ENCODE data around the gene G6PD. TPM values are rescaled to one million over a fixed set of nuclear protein-coding genes. Genes with fewer than 3 reads are reported as not detected.
"Not testable (repeated sequence)": the region's sequence is repeated elsewhere in the genome, so short reads cannot be mapped to it uniquely, and the experiment has no call there.

The G6PD gene
- total RNA-seq, 1 donor from 2014 or later, result 86.4 TPM

DNA sequence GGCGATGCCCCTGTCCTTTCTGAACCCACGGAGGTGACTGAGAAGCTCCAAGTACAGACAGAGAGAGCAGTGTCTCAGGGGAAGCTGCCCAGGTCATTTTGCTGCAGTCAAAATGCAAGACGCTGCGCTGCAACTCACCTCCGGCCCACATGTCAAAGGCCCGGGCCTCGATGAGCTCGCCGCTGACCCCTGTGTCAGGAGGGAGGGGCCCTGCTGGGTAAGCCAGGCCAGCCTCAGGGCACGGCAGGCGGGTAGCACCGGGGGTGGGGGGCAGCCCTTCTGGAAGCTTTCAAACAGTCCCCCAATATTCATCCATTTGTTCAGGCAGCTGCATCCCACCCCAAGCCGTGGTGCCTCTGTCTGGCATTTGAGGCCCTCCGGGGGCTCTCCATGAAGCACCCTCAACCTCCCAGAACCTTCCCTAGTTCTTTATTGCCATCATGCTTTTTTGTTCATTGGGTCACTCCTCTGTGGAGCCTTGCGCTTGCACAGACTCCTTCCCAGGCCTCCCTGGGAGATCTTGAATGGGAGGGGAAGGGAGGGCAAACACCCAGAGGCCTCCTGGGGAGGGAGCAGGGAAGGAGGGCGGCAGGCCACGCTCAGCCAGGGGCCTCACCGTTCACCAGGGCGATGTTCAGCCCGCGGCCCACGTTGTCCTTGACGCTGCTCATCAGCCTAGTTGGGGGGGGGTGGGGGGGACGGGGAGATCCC is 38.8 kb downstream of the G6PD start:
- no peak overlapping the region for H3K4me3 ChIP-seq
- H3K27ac ChIP-seq, result no peak overlapping the region
- DNase-seq (ENCODE audit: extremely low spot score in 2 of 2), result no peak
- H3K4me1 ChIP-seq, result no peaks in the 10 kb centered on the region
- TF ChIP-seq, protein P1, sequence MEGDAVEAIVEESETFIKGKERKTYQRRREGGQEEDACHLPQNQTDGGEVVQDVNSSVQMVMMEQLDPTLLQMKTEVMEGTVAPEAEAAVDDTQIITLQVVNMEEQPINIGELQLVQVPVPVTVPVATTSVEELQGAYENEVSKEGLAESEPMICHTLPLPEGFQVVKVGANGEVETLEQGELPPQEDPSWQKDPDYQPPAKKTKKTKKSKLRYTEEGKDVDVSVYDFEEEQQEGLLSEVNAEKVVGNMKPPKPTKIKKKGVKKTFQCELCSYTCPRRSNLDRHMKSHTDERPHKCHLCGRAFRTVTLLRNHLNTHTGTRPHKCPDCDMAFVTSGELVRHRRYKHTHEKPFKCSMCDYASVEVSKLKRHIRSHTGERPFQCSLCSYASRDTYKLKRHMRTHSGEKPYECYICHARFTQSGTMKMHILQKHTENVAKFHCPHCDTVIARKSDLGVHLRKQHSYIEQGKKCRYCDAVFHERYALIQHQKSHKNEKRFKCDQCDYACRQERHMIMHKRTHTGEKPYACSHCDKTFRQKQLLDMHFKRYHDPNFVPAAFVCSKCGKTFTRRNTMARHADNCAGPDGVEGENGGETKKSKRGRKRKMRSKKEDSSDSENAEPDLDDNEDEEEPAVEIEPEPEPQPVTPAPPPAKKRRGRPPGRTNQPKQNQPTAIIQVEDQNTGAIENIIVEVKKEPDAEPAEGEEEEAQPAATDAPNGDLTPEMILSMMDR (IDR thresholded peaks at IDR 0.05), result no peak
- TF ChIP-seq POLR2AphosphoS5 (IDR thresholded peaks at IDR 0.05; ENCODE audit: insufficient read depth in 1 of 2, low read depth in 1 of 2) (no peak), POLR2A (IDR thresholded peaks at IDR 0.05) (no peak)
- H3K36me3 ChIP-seq, result peaks cover 0 to 7% of the 10 kb centered on the region in 2 donors
- no peaks in the 10 kb centered on the region for H3K9me3 ChIP-seq
- H3K27me3 ChIP-seq, result no peaks in the 10 kb centered on the region
- intact Hi-C loops (cut with DNase I), result no loop called here

DNA sequence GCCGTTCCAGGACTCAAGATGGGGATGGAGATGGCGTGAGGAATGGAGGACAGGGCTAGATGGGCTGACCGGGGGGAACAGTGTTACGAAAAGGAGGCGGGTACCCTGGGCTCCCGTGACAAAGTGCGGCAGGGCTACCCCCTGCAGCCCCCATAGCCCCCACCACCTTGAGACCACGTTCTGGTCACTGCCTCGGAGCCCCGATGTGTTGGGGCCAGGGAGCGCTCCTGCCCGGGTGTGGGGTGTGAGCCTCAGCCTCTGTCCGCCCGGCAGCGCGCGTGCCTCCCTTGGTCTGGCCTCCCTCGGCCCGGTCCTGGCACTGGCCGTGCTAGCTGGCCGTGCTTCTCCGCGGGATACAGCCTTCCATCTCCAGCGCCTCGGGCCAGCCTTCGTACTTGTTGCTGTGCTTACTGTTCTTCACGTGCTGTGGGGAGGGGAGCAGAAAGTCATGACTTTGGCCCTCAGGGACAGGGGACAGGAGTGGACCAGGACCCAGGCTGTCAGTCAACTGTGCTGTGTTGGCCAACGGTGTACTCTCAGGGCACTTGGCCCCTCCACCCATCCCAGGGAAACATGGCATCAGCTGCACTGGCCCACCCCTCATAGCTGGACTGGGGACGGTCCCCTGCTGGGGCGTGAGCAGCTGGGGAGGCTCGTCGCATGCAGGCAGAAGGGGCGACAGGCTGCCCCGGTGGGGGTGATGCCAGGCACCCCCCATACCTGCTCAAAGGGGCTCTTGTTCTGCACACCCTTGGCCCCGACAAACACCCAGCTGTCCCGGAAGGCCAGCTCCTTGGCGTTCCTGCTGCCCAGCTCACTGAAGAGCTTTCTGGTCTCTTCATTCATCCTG is 39.9 kb downstream of the G6PD start:
- Histone ChIP-seq H3K9me3 (no peaks in the 10 kb centered on the region), H3K27ac (no peak overlapping the region), H3K36me3 (peaks cover 0 to 7% of the 10 kb centered on the region in 2 donors), H3K27me3 (no peaks in the 10 kb centered on the region), H3K4me3 (no peak overlapping the region), H3K4me1 (no peaks in the 10 kb centered on the region)
- no peak for DNase-seq (ENCODE audit: extremely low spot score in 2 of 2)
- TF ChIP-seq POLR2A (IDR thresholded peaks at IDR 0.05) (no peak), POLR2AphosphoS5 (IDR thresholded peaks at IDR 0.05; ENCODE audit: insufficient read depth in 1 of 2, low read depth in 1 of 2) (no peak)
- TF ChIP-seq, protein P1 (IDR thresholded peaks at IDR 0.05), result no peak
- intact Hi-C loops (cut with DNase I), result no loop called here

DNA sequence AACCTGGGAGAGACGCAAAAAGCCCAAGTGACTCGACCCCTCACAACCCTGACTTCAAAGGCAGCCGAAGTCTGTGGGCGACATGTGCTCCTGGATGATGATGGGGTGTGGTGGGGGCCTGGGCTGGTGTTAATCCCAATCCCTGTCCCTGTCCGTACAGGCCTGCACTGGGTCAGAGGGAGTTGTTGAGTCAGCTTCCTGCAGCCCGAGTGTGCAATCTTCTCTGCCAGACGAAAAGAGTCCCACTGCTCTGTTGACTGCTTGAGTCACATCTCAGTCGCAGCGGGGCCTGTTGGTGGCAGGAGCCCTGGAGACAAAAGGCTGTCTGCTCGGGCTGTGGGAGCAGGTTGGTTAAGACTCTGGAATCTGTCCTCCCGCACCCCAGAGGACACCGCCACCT is 40.9 kb downstream of the G6PD start:
- H3K36me3 ChIP-seq, result peaks cover 0 to 7% of the 10 kb centered on the region in 2 donors
- TF ChIP-seq, protein P1 (IDR thresholded peaks at IDR 0.05), result no peak
- TF ChIP-seq POLR2AphosphoS5 (IDR thresholded peaks at IDR 0.05; ENCODE audit: insufficient read depth in 1 of 2, low read depth in 1 of 2) (no peak), POLR2A (IDR thresholded peaks at IDR 0.05) (no peak)
- no peak for DNase-seq (ENCODE audit: extremely low spot score in 2 of 2)
- no peaks in the 10 kb centered on the region for H3K4me1 ChIP-seq
- H3K27ac ChIP-seq, result no peak overlapping the region
- no peaks in the 10 kb centered on the region for H3K9me3 ChIP-seq
- intact Hi-C loops (cut with DNase I), result no loop called here
- no peaks in the 10 kb centered on the region for H3K27me3 ChIP-seq
- no peak overlapping the region for H3K4me3 ChIP-seq

DNA sequence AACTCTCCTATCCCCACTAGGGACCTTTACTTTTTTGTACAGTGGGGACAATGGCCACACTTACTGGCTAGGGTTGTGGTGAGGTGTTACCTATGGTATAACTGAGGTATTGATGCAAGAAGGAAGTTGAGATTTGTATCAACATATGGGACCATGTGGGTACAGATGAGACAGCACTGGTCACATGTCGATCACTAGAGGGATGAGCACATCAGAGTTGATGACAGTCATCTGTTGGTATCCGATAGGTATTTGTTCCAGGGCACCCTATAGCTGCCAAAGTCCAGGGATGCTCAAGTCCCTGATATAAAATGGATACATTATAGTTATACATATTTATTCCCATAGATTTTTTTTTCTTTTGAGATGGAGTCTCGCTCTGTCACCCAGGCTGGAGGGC is 43.7 kb downstream of the G6PD start:
- Histone ChIP-seq H3K4me1 (no peaks in the 10 kb centered on the region), H3K9me3 (no peaks in the 10 kb centered on the region), H3K27me3 (no peaks in the 10 kb centered on the region), H3K4me3 (no peak overlapping the region), H3K36me3 (no peaks in the 10 kb centered on the region), H3K27ac (no peak overlapping the region)
- intact Hi-C loops (cut with DNase I), result no loop called here
- DNase-seq (ENCODE audit: extremely low spot score in 2 of 2), result no peak
- TF ChIP-seq POLR2A (IDR thresholded peaks at IDR 0.05), result no peak

DNA sequence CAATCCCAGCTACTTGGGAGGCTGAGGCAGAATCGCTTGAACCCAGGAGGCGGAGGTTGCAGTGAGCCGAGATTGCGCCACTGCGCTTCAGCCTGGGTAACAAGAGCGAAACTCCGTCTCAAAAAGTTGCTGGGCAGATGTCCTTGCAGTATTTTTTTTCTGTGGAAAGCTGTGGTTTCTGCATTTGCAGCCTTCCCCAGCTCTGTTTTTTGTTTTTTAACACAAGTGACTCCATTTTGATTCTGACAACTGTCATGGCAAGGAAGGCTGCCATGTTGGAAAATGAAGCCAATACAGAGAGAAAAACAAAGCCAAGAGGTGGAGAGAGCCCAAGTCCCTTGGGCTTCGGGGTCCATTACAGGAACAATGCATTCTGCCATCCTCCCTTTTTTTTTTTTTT is 44.5 kb downstream of the G6PD start:
- H3K4me1 ChIP-seq, result no peaks in the 10 kb centered on the region
- DNase-seq (ENCODE audit: extremely low spot score in 2 of 2), result no peak
- intact Hi-C loops (cut with DNase I), result no loop called here
- no peaks in the 10 kb centered on the region for H3K9me3 ChIP-seq
- H3K27me3 ChIP-seq, result no peaks in the 10 kb centered on the region
- no peaks in the 10 kb centered on the region for H3K36me3 ChIP-seq
- no peak overlapping the region for H3K4me3 ChIP-seq
- no peak overlapping the region for H3K27ac ChIP-seq
- TF ChIP-seq POLR2AphosphoS5 (IDR thresholded peaks at IDR 0.05; ENCODE audit: insufficient read depth in 1 of 2, low read depth in 1 of 2) (no peak), POLR2A (IDR thresholded peaks at IDR 0.05) (no peak)

DNA sequence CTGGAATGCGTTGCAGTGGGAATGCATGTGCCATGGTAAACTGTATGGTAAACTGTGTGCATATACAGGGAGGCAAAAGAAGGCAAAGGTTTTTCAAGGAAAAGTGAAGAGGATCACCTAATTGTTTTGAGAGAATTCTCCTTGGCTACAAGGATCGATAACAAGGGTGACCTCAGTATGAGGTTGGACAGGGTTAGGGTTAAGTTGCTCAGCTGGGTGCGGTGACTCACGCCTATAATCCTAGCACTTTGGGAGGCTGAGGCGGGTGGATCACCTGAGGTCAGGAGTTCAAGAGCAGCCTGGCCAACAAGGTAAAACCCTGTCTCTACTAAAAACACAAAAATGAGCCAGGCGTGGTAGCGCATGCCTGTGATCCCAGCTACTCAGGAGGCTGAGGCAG is 45.2 kb downstream of the G6PD start:
- H3K36me3 ChIP-seq; DNase-seq (ENCODE audit: extremely low spot score in 2 of 2); H3K27ac ChIP-seq; H3K4me1 ChIP-seq; H3K9me3 ChIP-seq; H3K4me3 ChIP-seq; intact Hi-C loops (cut with DNase I); H3K27me3 ChIP-seq: not testable (repeated sequence)

DNA sequence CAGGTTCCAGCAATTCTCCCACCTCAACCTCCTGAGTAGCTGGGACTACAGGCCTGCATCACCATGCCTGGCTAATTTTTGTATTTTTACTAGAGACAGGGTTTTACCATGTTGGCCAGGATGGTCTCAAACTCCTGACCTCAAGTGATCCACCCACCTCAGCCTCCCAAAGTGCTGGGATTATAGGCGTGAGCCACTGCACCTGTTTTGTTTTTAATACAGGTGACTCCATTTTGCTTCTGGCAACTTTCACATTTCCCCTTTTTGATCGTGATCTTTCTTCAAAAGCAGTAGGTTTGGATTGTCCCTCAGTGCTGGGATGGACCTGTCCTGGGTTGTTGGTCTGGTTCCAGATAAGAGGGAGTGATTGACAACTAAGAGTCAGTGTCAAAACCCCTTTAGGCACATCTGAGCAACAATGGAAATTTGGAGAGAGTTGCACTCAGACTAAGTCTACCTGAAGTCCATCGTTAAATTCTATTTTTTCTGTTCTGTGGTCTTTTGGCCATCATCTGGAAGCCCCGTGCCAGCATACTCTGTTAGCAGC is 50.0 kb downstream of the G6PD start:
- H3K4me1 ChIP-seq; DNase-seq (ENCODE audit: extremely low spot score in 2 of 2); H3K27me3 ChIP-seq; H3K4me3 ChIP-seq; intact Hi-C loops (cut with DNase I); H3K36me3 ChIP-seq; H3K9me3 ChIP-seq; H3K27ac ChIP-seq: not testable (repeated sequence)
